ENCODE measurements around the gene PRR5.

DNA sequence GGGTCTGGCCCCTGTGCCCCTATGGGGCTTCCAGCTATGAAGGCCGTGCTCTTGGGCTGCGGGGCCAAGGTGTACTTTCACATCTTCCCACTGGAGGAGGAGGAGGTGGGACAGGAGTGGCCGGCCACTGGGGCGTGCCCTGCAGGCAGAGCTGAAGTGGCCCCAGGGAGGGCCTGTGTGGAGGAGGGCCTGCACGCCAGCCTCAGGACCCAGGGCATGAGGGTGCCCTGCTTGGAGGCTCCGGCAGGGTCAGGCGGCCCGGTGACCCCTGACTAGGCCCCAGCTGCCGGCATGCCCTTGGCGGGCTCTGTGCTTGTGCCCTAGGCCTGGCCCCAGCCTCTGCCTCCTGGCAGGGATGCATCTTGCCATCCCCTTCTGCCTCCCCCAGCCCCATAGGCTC lies 5.2 kb downstream of the PRR5 start:
- TF ChIP-seq, protein P1, sequence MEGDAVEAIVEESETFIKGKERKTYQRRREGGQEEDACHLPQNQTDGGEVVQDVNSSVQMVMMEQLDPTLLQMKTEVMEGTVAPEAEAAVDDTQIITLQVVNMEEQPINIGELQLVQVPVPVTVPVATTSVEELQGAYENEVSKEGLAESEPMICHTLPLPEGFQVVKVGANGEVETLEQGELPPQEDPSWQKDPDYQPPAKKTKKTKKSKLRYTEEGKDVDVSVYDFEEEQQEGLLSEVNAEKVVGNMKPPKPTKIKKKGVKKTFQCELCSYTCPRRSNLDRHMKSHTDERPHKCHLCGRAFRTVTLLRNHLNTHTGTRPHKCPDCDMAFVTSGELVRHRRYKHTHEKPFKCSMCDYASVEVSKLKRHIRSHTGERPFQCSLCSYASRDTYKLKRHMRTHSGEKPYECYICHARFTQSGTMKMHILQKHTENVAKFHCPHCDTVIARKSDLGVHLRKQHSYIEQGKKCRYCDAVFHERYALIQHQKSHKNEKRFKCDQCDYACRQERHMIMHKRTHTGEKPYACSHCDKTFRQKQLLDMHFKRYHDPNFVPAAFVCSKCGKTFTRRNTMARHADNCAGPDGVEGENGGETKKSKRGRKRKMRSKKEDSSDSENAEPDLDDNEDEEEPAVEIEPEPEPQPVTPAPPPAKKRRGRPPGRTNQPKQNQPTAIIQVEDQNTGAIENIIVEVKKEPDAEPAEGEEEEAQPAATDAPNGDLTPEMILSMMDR (IDR thresholded peaks at IDR 0.05; ENCODE audit: low read depth, low read length): no peak
- TF ChIP-seq EZH2phosphoT487 (IDR thresholded peaks at IDR 0.05; ENCODE audit: low read depth): no peak

Data from OCI-LY3 (cell line).